Adrenal gland (tissue), 5 donors: Measurements from ENCODE around the gene LAPTM5.

Experiments
- POLR2A ChIP-seq, 2 donors: fragments of 450-650 bp; IDR thresholded peaks; one replicate each; pipeline ENCODE4 v1.6.1; 2017; ENCODE audit warnings: antibody characterized with exemption in 2 of 2, mild to moderate bottlenecking in 2 of 2, moderate library complexity in 1 of 2
- TF ChIP-seq, protein P1 (sequence below), 6 experiments: fragments of 450-650 bp in 4 of 6; fragments of 200-600 bp in 2 of 6; sonication (generic) in 1 of 6; IDR thresholded peaks; 1 replicate in 5 of 6; 2 replicates in 1 of 6; pipeline versions ENCODE4 v1.5.1 to v1.8.0; 2016 to 2021; ENCODE audit warnings: antibody characterized with exemption in 6 of 6, mild to moderate bottlenecking in 2 of 6, moderate library complexity in 1 of 6
- donor health status: DM: no; HTN: no; CAD: no.

DNA sequence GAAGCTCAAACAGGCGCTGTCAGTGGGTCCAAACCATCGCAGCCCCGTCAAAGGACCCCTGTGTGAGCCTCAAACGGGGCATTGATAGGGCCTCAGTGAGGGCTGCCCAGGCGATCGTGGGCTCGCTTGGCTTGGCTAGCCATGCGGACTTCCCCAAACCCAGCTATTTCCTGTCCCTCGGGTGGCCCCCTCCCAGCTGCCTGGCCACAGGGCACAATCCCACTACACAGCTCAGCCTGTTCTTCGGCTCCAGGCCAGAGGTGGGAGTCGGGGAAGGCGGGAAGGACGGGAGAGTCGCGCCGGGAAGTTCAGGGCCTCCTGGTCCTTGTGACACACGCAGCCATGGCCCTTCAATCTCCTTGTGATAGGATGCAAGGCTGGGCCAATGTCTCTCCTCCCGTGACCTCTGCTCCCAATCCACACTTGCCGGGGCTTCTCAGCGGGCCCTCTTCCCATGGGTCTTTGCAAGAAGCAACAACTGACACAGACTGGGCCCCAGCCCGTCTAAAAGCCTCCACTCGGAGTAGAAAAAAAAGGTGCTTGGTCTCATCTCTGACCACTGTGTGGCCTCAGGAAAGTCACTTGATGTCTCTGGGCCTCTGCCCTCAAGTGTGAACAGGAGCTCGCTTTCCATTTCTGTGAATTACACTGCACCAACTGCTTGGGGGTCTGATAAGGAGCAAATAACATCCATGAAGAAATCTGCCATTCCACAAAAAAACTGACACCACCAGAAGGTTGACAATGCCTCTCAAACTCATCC is 27.0 kb downstream of the LAPTM5 start:
- TF ChIP-seq, protein P1, sequence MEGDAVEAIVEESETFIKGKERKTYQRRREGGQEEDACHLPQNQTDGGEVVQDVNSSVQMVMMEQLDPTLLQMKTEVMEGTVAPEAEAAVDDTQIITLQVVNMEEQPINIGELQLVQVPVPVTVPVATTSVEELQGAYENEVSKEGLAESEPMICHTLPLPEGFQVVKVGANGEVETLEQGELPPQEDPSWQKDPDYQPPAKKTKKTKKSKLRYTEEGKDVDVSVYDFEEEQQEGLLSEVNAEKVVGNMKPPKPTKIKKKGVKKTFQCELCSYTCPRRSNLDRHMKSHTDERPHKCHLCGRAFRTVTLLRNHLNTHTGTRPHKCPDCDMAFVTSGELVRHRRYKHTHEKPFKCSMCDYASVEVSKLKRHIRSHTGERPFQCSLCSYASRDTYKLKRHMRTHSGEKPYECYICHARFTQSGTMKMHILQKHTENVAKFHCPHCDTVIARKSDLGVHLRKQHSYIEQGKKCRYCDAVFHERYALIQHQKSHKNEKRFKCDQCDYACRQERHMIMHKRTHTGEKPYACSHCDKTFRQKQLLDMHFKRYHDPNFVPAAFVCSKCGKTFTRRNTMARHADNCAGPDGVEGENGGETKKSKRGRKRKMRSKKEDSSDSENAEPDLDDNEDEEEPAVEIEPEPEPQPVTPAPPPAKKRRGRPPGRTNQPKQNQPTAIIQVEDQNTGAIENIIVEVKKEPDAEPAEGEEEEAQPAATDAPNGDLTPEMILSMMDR (IDR thresholded peaks at IDR 0.05) = no peak
- no peak for TF ChIP-seq POLR2A (IDR thresholded peaks at IDR 0.05)
